HG02678 (cell line): Measurements from ENCODE around the gene NGEF.

Experiments used
- ATAC-seq: cut with Tn5 transposase; IDR thresholded peaks from one replicate; pipeline ENCODE4 v1.9.1; 2021; ENCODE audit warnings: mild to moderate bottlenecking, moderate library complexity; ENCODE audit not compliant: unreplicated experiment

The NGEF gene

GRCh38 chr2:233002829-233003657, 10.0 kb downstream of the NGEF start:
- no peak for ATAC-seq

- no peak for ATAC-seq
These were observed 11.9 kb downstream of the NGEF start for GRCh38 chr2:233000886-233001750.

GRCh38 chr2:232999354-232999753, 13.7 kb downstream of the NGEF start:
- ATAC-seq: no peak

GRCh38 chr2:232998666-232998985, 14.4 kb downstream of the NGEF start:
- no peak for ATAC-seq

- ATAC-seq: no peak
These were observed 15.0 kb downstream of the NGEF start for GRCh38 chr2:232997749-232998665.

- no peak for ATAC-seq
These were observed 18.6 kb downstream of the NGEF start for GRCh38 chr2:232994446-232994845.

GRCh38 chr2:232993231-232993821, 19.7 kb downstream of the NGEF start:
- ATAC-seq: no peak

- ATAC-seq: no peak
These were observed 26.9 kb downstream of the NGEF start for GRCh38 chr2:232986155-232986554.

- no peak for ATAC-seq
These were observed 28.4 kb downstream of the NGEF start for GRCh38 chr2:232984451-232985207.

GRCh38 chr2:232983669-232984140, 29.4 kb downstream of the NGEF start:
- no peak for ATAC-seq

- ATAC-seq: no peak
These were observed 30.0 kb downstream of the NGEF start for GRCh38 chr2:232982926-232983668.

GRCh38 chr2:232981767-232982360, 31.2 kb downstream of the NGEF start:
- ATAC-seq: no peak

GRCh38 chr2:232981356-232981755, 31.7 kb downstream of the NGEF start:
- ATAC-seq: no peak

- ATAC-seq: no peak
These were observed 32.4 kb downstream of the NGEF start for GRCh38 chr2:232980683-232981082.

- ATAC-seq: no peak
These were observed 33.1 kb downstream of the NGEF start for GRCh38 chr2:232979871-232980461.

- ATAC-seq: no peak
These were observed 35.6 kb downstream of the NGEF start for GRCh38 chr2:232977438-232977971.

- ATAC-seq: no peak
These were observed 36.2 kb downstream of the NGEF start for GRCh38 chr2:232976666-232977437.
